HCT116 (cell line): ENCODE data around the gene ENOX1.

Experiments used
- ATF3 ChIP-seq: IDR thresholded peaks from 2 replicates; pipeline ENCODE4 v1.6.1; 2012
- CTCF ChIP-seq, 3 experiments: fragments of 200-600 bp in 1 of 3; sonication (generic) in 1 of 3; IDR thresholded peaks in 2 of 3; conservative IDR thresholded peaks in 1 of 3; 2 replicates each; pipeline ENCODE4 v1.5.1; 2012 to 2017; ENCODE audit warnings: low read depth in 2 of 3, low read length in 2 of 3, antibody characterized with exemption in 1 of 3, borderline replicate concordance in 1 of 3, control low read depth in 1 of 3, mild to moderate bottlenecking in 1 of 3, mixed read lengths in 1 of 3, mixed run types in 1 of 3, moderate library complexity in 1 of 3; ENCODE audit not compliant: insufficient read depth in 1 of 3
- EGR1 ChIP-seq: IDR thresholded peaks from 2 replicates; pipeline ENCODE4 v1.6.1; 2012; ENCODE audit warnings: low read depth
- EZH2 ChIP-seq: fragments of 200-600 bp; sonication (generic); IDR thresholded peaks from 2 replicates; pipeline ENCODE4 v1.6.1; 2017; ENCODE audit warnings: antibody characterized with exemption, mixed run types
- JUND ChIP-seq: IDR thresholded peaks from 2 replicates; pipeline ENCODE4 v1.6.1; 2012
- POLR2A ChIP-seq: IDR thresholded peaks from 2 replicates; pipeline ENCODE4 v1.7.0; 2011; ENCODE audit warnings: borderline replicate concordance; ENCODE audit not compliant: insufficient read depth, insufficient read length; ENCODE audit errors: extremely low read depth
- POLR2AphosphoS5 ChIP-seq: IDR thresholded peaks from 2 replicates; pipeline ENCODE4 v1.6.1; 2011; ENCODE audit warnings: mild to moderate bottlenecking, low read depth, low read length, moderate library complexity
- RAD21 ChIP-seq: IDR thresholded peaks from 2 replicates; pipeline ENCODE4 v1.6.1; 2012; ENCODE audit warnings: low read depth, mild to moderate bottlenecking
- REST ChIP-seq: IDR thresholded peaks from 2 replicates; pipeline ENCODE4 v1.6.1; 2012; ENCODE audit warnings: low read depth
- TCF7L2 ChIP-seq: IDR thresholded peaks from 2 replicates; pipeline ENCODE4 v1.7.0; 2011; ENCODE audit warnings: borderline replicate concordance, inconsistent platforms; ENCODE audit not compliant: insufficient read depth, insufficient read length; ENCODE audit errors: extremely low read depth
- YY1 ChIP-seq: IDR thresholded peaks from 2 replicates; pipeline ENCODE4 v1.6.1; 2011; ENCODE audit warnings: low read length, low read depth, moderate library complexity, mild to moderate bottlenecking; ENCODE audit not compliant: insufficient replicate concordance; ENCODE audit errors: extremely low read depth
- ZBTB33 ChIP-seq: IDR thresholded peaks from 2 replicates; pipeline ENCODE4 v1.6.1; 2011; ENCODE audit warnings: mild to moderate bottlenecking, low read length, moderate library complexity; ENCODE audit not compliant: insufficient replicate concordance; ENCODE audit errors: extremely low read depth
- ZNF274 ChIP-seq: fragments of 200-500 bp; sonication (Bioruptor generic); IDR thresholded peaks from 2 replicates; pipeline ENCODE4 v1.6.1; 2014; ENCODE audit warnings: mild to moderate bottlenecking, low read depth, low read length, inconsistent platforms

- TF ChIP-seq CTCF (IDR thresholded peaks at IDR 0.05 in 2 of 3, conservative IDR thresholded peaks at IDR 0.05 in 1 of 3; ENCODE audit: borderline replicate concordance in 1 of 3, insufficient read depth in 1 of 3, low read depth in 2 of 3, low read length in 2 of 3) (no peak), ZNF274 (no peak), RAD21 (no peak), POLR2AphosphoS5 (no peak), REST (no peak), POLR2A (no peak), YY1 (no peak), ZBTB33 (no peak), EZH2 (no peak), EGR1 (no peak), JUND (no peak), TCF7L2 (no peak), ATF3 (no peak)
These were observed 551.7 kb downstream of the ENOX1 start for GRCh38 chr13:43235028-43235427.
